Left lung (tissue), 10 donors: ENCODE data around the gene NUDT2. TPM values are rescaled to one million over a fixed set of nuclear protein-coding genes. Genes with fewer than 3 reads are reported as not detected.

ENCODE experiments used
- ATAC-seq: fragments of 200-7000 bp; cut with Tn5 transposase; one replicate; pipeline ENCODE4 v1.9.1; 2020; ENCODE audit warnings: moderate library complexity
- DNase-seq, 4 donors: peaks; one replicate each; pipeline ENCODE4 v3.0.0-alpha.2; 2013 to 2020
- H3K27ac ChIP-seq, 2 donors: fragments of 200-600 bp; sonication (generic) in 1 of 2; one replicate each; pipeline versions ENCODE4 v1.5.0 to v1.8.0; 2020 to 2021
- H3K27me3 ChIP-seq, 2 donors: fragments of 200-600 bp; sonication (generic) in 1 of 2; one replicate each; pipeline versions ENCODE4 v1.5.0 to v1.8.0; 2020 to 2021
- H3K36me3 ChIP-seq, 2 donors: fragments of 200-600 bp; sonication (generic) in 1 of 2; one replicate each; pipeline versions ENCODE4 v1.5.0 to v1.8.0; 2020 to 2021
- H3K4me1 ChIP-seq, 2 donors: fragments of 200-600 bp; one replicate each; pipeline ENCODE4 v1.8.0; 2021
- H3K4me3 ChIP-seq, 2 donors: fragments of 200-600 bp; sonication (generic) in 1 of 2; one replicate each; pipeline versions ENCODE4 v1.5.0 to v1.8.0; 2020 to 2021; ENCODE audit warnings: mild to moderate bottlenecking in 1 of 2
- H3K9me3 ChIP-seq, 2 donors: fragments of 200-600 bp; sonication (generic) in 1 of 2; one replicate each; pipeline versions ENCODE4 v1.5.0 to v1.8.0; 2020 to 2021
- intact Hi-C, 2 donors: fragments of 100-400 bp; cut with DNase I; formaldehyde crosslinking; loops; one replicate each; pipeline versions ENCODE4 v1.11.2 to v1.14.2; 2022
- polyA plus RNA-seq, 6 donors: library from polyadenylated mRNA; unstranded; fragments of 120-200 nt; gene quantifications; one replicate each; pipeline ENCODE4 v1.2.1, GENCODE V29; 2013; ENCODE audit not compliant: insufficient read length in 6 of 6
- total RNA-seq, 2 donors: library from RNA; stranded (reverse); fragmentation: NEBNext Ultra II Directional; extraction: Animal tissue kit (Norgen Biotek cat#: 25700); gene quantifications; one replicate each; pipeline ENCODE4 v1.2.1, GENCODE V29; 2021
- TF ChIP-seq, protein P1 (sequence below), 2 donors: fragments of 200-600 bp; sonication (generic) in 1 of 2; IDR thresholded peaks; one replicate each; pipeline versions ENCODE4 v1.5.0 to v1.8.0; 2021; ENCODE audit warnings: antibody characterized with exemption in 2 of 2
- donor health status: DM: no; HTN: yes; CAD: no.
- donor health status: DM: no; HTN: no; CAD: no.

The NUDT2 gene
- total and polyA plus RNA-seq, 8 donors, result 10.3 to 25.6 (median 22.1) TPM

DNA sequence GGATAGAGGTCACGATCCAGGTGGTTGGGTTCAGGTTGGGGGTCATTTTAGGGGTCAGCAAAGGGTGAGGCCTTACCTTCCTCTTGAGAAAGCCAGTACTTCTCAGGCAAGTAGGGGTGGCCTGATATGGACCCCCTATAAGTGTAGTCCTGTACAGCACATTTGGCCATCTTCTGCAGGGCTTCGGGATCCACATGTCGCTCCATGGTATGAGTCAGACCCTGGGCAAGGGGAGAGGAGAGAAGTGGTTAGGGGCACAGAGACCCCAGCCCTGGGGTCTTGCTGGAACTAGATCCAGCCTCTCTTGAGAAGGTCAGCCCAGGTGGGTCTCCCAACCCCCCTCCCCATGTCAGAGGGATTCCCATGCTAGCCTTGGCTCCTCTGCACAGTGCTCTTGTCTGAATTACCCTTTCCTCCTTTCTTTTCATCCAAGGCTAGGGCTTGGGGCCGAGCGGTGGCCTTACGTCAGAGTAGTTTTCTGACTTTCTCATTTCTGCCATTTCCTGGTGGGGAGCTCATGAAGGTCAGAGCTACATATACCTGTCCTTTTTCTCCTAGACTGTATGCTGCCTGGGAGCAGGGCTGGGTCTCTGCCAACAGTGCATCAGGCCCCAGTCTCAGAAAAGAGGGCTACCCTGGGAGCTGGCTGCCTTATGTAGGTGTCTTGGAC is 56.3 kb downstream of the NUDT2 start:
- H3K4me3 ChIP-seq, result no peak overlapping the region
- no peaks in the 10 kb centered on the region for H3K36me3 ChIP-seq
- peaks cover 5 to 7% of the 10 kb centered on the region in 2 donors for H3K4me1 ChIP-seq
- no peaks in the 10 kb centered on the region for H3K9me3 ChIP-seq
- peaks cover 0 to 25% of the 10 kb centered on the region in 2 donors for H3K27me3 ChIP-seq
- intact Hi-C loops, result no loop called here
- TF ChIP-seq, protein P1, sequence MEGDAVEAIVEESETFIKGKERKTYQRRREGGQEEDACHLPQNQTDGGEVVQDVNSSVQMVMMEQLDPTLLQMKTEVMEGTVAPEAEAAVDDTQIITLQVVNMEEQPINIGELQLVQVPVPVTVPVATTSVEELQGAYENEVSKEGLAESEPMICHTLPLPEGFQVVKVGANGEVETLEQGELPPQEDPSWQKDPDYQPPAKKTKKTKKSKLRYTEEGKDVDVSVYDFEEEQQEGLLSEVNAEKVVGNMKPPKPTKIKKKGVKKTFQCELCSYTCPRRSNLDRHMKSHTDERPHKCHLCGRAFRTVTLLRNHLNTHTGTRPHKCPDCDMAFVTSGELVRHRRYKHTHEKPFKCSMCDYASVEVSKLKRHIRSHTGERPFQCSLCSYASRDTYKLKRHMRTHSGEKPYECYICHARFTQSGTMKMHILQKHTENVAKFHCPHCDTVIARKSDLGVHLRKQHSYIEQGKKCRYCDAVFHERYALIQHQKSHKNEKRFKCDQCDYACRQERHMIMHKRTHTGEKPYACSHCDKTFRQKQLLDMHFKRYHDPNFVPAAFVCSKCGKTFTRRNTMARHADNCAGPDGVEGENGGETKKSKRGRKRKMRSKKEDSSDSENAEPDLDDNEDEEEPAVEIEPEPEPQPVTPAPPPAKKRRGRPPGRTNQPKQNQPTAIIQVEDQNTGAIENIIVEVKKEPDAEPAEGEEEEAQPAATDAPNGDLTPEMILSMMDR (IDR thresholded peaks at IDR 0.05), result no peak
- DNase-seq (no peak), ATAC-seq (no peak)
- H3K27ac ChIP-seq, result no peak overlapping the region

DNA sequence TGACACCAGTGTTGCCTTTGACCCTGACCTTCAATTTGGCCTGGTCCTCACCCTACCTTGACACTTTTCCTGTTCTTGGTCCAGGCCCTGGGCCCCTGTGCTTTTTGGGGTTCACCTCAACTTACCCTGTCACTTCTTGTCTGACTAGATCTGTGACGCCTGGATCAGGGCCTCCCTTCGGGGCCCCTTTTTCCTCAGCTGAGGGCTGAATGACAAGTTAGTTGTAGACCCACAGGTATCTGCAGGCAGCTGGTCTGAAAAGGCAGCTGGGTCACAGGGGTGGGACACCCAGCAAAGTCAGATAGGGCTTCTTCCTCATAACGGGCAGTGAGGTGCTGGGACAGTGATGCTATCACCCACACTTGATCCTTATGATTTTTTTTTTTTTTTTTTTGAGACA is 57.3 kb downstream of the NUDT2 start:
- Histone ChIP-seq H3K4me3 (no peak overlapping the region), H3K27ac (no peak overlapping the region), H3K36me3 (no peaks in the 10 kb centered on the region), H3K4me1 (no peaks in the 10 kb centered on the region), H3K9me3 (no peaks in the 10 kb centered on the region), H3K27me3 (peaks cover 0 to 23% of the 10 kb centered on the region in 2 donors)
- no peak for DNase-seq
- TF ChIP-seq, protein P1 (IDR thresholded peaks at IDR 0.05), result no peak
- intact Hi-C loops, result no loop called here
- ATAC-seq, result no peak

DNA sequence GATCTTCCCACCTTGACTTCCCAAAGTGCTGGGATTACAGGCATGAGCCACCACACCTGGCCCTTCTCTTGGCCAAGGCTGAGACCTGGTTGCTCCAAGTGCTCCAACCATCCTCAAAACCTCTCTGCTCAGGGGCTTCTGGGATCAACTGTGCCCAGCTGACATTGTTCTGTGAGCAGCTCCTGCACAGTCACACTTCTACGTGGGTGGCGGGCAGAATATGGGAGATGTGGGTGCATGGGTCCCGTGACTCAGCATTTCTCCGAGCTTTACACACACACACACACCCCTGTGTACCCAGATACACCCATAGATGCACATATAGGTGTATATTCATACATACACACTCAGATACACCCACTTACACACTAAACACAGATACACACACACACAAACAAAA is 57.9 kb downstream of the NUDT2 start:
- intact Hi-C loops, result no loop called here
- no peak for ATAC-seq

DNA sequence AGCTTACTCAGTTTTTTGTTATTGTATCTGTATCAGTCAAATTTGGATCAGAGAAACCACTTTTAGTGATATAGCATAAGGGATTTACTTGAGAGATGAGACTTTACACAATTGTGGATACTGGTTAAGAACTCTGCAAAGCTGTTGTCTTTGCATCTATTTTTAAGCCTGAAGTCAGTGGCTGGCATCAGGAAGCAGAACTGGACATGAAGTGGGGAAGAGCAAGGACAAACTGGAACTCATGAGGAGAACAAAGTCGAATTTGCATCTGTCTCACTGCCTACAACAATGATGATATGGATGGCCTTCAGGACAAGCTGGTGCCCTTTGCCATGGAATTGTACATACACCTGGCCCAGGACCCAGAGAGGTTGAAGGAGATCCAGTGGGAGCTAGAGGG is 63.1 kb downstream of the NUDT2 start:
- Histone ChIP-seq H3K27me3 (peaks cover 7 to 18% of the 10 kb centered on the region in 2 donors), H3K36me3 (peaks cover 0 to under 1% of the 10 kb centered on the region in 2 donors), H3K4me3 (no peak overlapping the region), H3K9me3 (no peaks in the 10 kb centered on the region), H3K27ac (no peak overlapping the region), H3K4me1 (no peaks in the 10 kb centered on the region)
- intact Hi-C loops, result no loop called here
- DNase-seq (no peak), ATAC-seq (no peak)
- TF ChIP-seq, protein P1 (IDR thresholded peaks at IDR 0.05), result no peak

More for the DNA sequence above, 57.9 kb downstream of the NUDT2 start:
- H3K4me1 ChIP-seq, result no peaks in the 10 kb centered on the region
- no peak overlapping the region for H3K4me3 ChIP-seq
- H3K36me3 ChIP-seq, result no peaks in the 10 kb centered on the region
- H3K9me3 ChIP-seq, result no peaks in the 10 kb centered on the region
- no peak overlapping the region for H3K27ac ChIP-seq
- H3K27me3 ChIP-seq, result peaks cover 0 to 18% of the 10 kb centered on the region in 2 donors
- TF ChIP-seq, protein P1 (IDR thresholded peaks at IDR 0.05), result no peak
- no peak for DNase-seq

Other genes with a start within 250 kb of the NUDT2 start
- gene DCAF12, start 202.9 kb upstream of the NUDT2 start, total RNA-seq, result 10 to 100 TPM; 30.4 to 45.8 TPM
- gene DCAF12, start 202.9 kb upstream of the NUDT2 start, polyA plus RNA-seq, result 10 to 100 TPM; 62.2 to 70.9 (median 67.7) TPM
- gene UBAP1, start 150.5 kb upstream of the NUDT2 start, total RNA-seq, result 10 to 100 TPM; 53.8 to 54.1 TPM
- 10 to 100 TPM; 40.5 to 51.8 (median 47.0) TPM for gene UBAP1, start 150.5 kb upstream of the NUDT2 start, polyA plus RNA-seq
- gene KIF24, start 301 bp upstream of the NUDT2 start, total RNA-seq, result 1 to 10 TPM; 2.4 TPM
- gene KIF24, start 301 bp upstream of the NUDT2 start, polyA plus RNA-seq, result 1 to 10 TPM; 4.7 to 6.8 (median 5.2) TPM
- gene MYORG, start 47.3 kb downstream of the NUDT2 start, total RNA-seq, result 10 to 100 TPM in 1 of 2 donors, 1 to 10 TPM in 1; 6.9 to 22.6 TPM
- 1 to 10 TPM; 3.1 to 4.8 (median 3.5) TPM for gene MYORG, start 47.3 kb downstream of the NUDT2 start, polyA plus RNA-seq
- 10 to 100 TPM; 18.0 to 23.0 TPM for gene FAM219A, start 129.0 kb downstream of the NUDT2 start, total RNA-seq
- gene FAM219A, start 129.0 kb downstream of the NUDT2 start, polyA plus RNA-seq, result 10 to 100 TPM; 12.3 to 16.9 (median 13.9) TPM
- gene DNAI1, start 129.2 kb downstream of the NUDT2 start, total RNA-seq, result 1 to 10 TPM in 1 of 2 donors, under 1 TPM in 1; 0.29 to 4.1 TPM
- 10 to 100 TPM in 1 of 6 donors, 1 to 10 TPM in 5; 1.8 to 11.6 (median 7.5) TPM for gene DNAI1, start 129.2 kb downstream of the NUDT2 start, polyA plus RNA-seq
- under 1 TPM; 0.26 to 0.61 TPM for gene ENHO, start 193.4 kb downstream of the NUDT2 start, total RNA-seq
- gene ENHO, start 193.4 kb downstream of the NUDT2 start, polyA plus RNA-seq, result 1 to 10 TPM; 1.2 to 1.9 (median 1.4) TPM